A549 (cell line): Measurements from ENCODE around the gene ZMYND19. TPM values are rescaled to one million over a fixed set of nuclear protein-coding genes. Genes with fewer than 3 reads are reported as not detected.

Experiments used
- ATAC-seq, 2 experiments: fragments of 200-7000 bp in 1 of 2; fragments of >200 bp in 1 of 2; cut with Nextera tagmentation in 1 of 2; cut with Tn5 transposase in 1 of 2; 3 replicates each; pipeline versions ENCODE4 v1.8.0 to v1.9.1; 2018 to 2020; ENCODE audit warnings: mild to moderate bottlenecking in 1 of 2, moderate library complexity in 1 of 2
- CTCF ChIA-PET: fragments of 300-600 bp; sonication (Branson Sonifier 250); formaldehyde crosslinking; extraction: SDS; loops from one replicate; lab custom pipeline; 2021; ENCODE audit warnings: antibody characterized with exemption, inconsistent platforms; lab: Yijun Ruan, JAX
- POLR2A ChIA-PET: fragments of 350-600 bp; formaldehyde crosslinking; extraction: SDS; loops from one replicate; lab custom pipeline; 2021; ENCODE audit warnings: antibody characterized with exemption, inconsistent platforms; lab: Yijun Ruan, JAX
- DNase-seq, 2 experiments: peaks; one replicate each; pipeline versions ENCODE4 v3.0.0 to v3.0.0-alpha.2; 2011 to 2016; ENCODE audit warnings: low read depth in 1 of 2, low spot score in 1 of 2
- FAIRE-seq: peaks from 2 replicates; lab custom pipeline; 2011; peaks lifted over from hg19 to GRCh38; lab: Jason Lieb, UNC
- H3K27ac ChIP-seq, 2 experiments: fragments of >200 bp; sonication (Bioruptor Twin); formaldehyde crosslinking; 3 replicates each; pipeline ENCODE4 v1.5.1; 2016 to 2017
- H3K4me1 ChIP-seq: fragments of >200 bp; sonication (Bioruptor Twin); formaldehyde crosslinking; 3 replicates; pipeline ENCODE4 v1.6.1; 2016
- H3K4me2 ChIP-seq: fragments of >200 bp; sonication (Bioruptor Twin); formaldehyde crosslinking; 3 replicates; pipeline ENCODE4 v1.6.1; 2016
- H3K4me3 ChIP-seq: fragments of >200 bp; sonication (Bioruptor Twin); formaldehyde crosslinking; 3 replicates; pipeline ENCODE4 v1.5.1; 2016
- H3K9me3 ChIP-seq: fragments of >200 bp; sonication (Bioruptor Twin); formaldehyde crosslinking; 3 replicates; pipeline ENCODE4 v1.6.1; 2016
- CBX2 ChIP-seq: fragments of 200-600 bp; sonication (generic); IDR thresholded peaks from 2 replicates; pipeline ENCODE4 v1.6.1; 2016; ENCODE audit warnings: low read depth, mild to moderate bottlenecking, borderline replicate concordance
- CBX8 ChIP-seq: fragments of 200-600 bp; sonication (generic); IDR thresholded peaks from 2 replicates; pipeline ENCODE4 v1.6.1; 2016
- CEBPB ChIP-seq, 2 experiments: fragments of >200 bp in 1 of 2; sonication (Bioruptor Twin) in 1 of 2; formaldehyde crosslinking in 1 of 2; IDR thresholded peaks; 2 replicates each; pipeline ENCODE4 v1.6.1; 2012 to 2016
- EHMT2 ChIP-seq: fragments of 200-600 bp; sonication (generic); IDR thresholded peaks from 2 replicates; pipeline ENCODE4 v1.6.1; 2016; ENCODE audit warnings: antibody characterized with exemption, low read depth, mild to moderate bottlenecking, moderate library complexity
- ELK1 ChIP-seq: fragments of 150-350 bp; IDR thresholded peaks from 2 replicates; pipeline ENCODE4 v1.6.1; 2014; ENCODE audit warnings: low read depth, mild to moderate bottlenecking, low read length
- ESRRA ChIP-seq: fragments of 150-350 bp; IDR thresholded peaks from 2 replicates; pipeline ENCODE4 v1.6.1; 2014; ENCODE audit warnings: mild to moderate bottlenecking, low read length, borderline replicate concordance
- FOSB ChIP-seq: fragments of 250-450 bp; sonication (Bioruptor Pico); IDR thresholded peaks from 2 replicates; pipeline ENCODE4 v1.5.0; 2020; ENCODE audit warnings: mild to moderate bottlenecking, moderate library complexity
- HDAC2 ChIP-seq: fragments of 200-600 bp; sonication (generic); IDR thresholded peaks from 2 replicates; pipeline ENCODE4 v1.6.1; 2016
- HMGXB4 ChIP-seq: fragments of 250-450 bp; sonication (Bioruptor Pico); IDR thresholded peaks from 2 replicates; pipeline ENCODE4 v1.5.0; 2021; ENCODE audit warnings: mild to moderate bottlenecking, moderate library complexity, borderline replicate concordance
- HOXA7 ChIP-seq: fragments of 250-450 bp; sonication (Bioruptor Pico); IDR thresholded peaks from 2 replicates; pipeline ENCODE4 v1.5.0; 2020; ENCODE audit warnings: mild to moderate bottlenecking, moderate library complexity
- HOXB13 ChIP-seq: fragments of 250-450 bp; sonication (Bioruptor Pico); IDR thresholded peaks from 2 replicates; pipeline ENCODE4 v1.5.0; 2020; ENCODE audit warnings: low read depth, mild to moderate bottlenecking, moderate library complexity
- HOXB5 ChIP-seq: fragments of 250-450 bp; sonication (Bioruptor Pico); IDR thresholded peaks from 2 replicates; pipeline ENCODE4 v1.5.0; 2020; ENCODE audit warnings: mild to moderate bottlenecking, moderate library complexity
- JUNB ChIP-seq: fragments of >200 bp; sonication (Bioruptor Twin); formaldehyde crosslinking; IDR thresholded peaks from 2 replicates; pipeline ENCODE4 v1.6.1; 2016
- KDM5A ChIP-seq: fragments of 200-600 bp; sonication (generic); IDR thresholded peaks from 2 replicates; pipeline ENCODE4 v1.6.1; 2016; ENCODE audit warnings: antibody characterized with exemption, mild to moderate bottlenecking
- MYC ChIP-seq: IDR thresholded peaks from 2 replicates; pipeline ENCODE4 v1.6.1; 2012; ENCODE audit warnings: mild to moderate bottlenecking, inconsistent platforms, low read length, improper control_type of control experiment, borderline replicate concordance
- NFE2L2 ChIP-seq: fragments of 150-350 bp; conservative IDR thresholded peaks from 2 replicates; pipeline ENCODE4 v1.6.1; 2014; ENCODE audit warnings: low read length
- NPAS2 ChIP-seq: fragments of 250-450 bp; sonication (Bioruptor Pico); IDR thresholded peaks from 2 replicates; pipeline ENCODE4 v1.8.0; 2022; ENCODE audit warnings: mild to moderate bottlenecking, moderate library complexity, borderline replicate concordance
- PHF8 ChIP-seq: fragments of 200-600 bp; sonication (generic); IDR thresholded peaks from 2 replicates; pipeline ENCODE4 v1.6.1; 2016; ENCODE audit warnings: low read depth, mild to moderate bottlenecking, antibody characterized with exemption, moderate library complexity, borderline replicate concordance
- POLR2A ChIP-seq: IDR thresholded peaks from 2 replicates; pipeline ENCODE4 v1.6.1; 2012; ENCODE audit warnings: mild to moderate bottlenecking, low read length
- REST ChIP-seq: fragments of 200-600 bp; sonication (generic); IDR thresholded peaks from 2 replicates; pipeline ENCODE4 v1.6.1; 2016; ENCODE audit warnings: antibody characterized with exemption, mild to moderate bottlenecking, moderate library complexity
- RFX5 ChIP-seq: fragments of 450-650 bp; IDR thresholded peaks from 2 replicates; pipeline ENCODE4 v1.7.1; 2014; ENCODE audit warnings: antibody characterized with exemption, mild to moderate bottlenecking, moderate library complexity
- SMC3 ChIP-seq: fragments of >200 bp; sonication (Bioruptor Twin); formaldehyde crosslinking; IDR thresholded peaks from 3 replicates; pipeline ENCODE4 v1.6.1; 2018; ENCODE audit warnings: inconsistent platforms
- TP53 ChIP-seq: fragments of 250-450 bp; sonication (Bioruptor Pico); IDR thresholded peaks from 2 replicates; pipeline ENCODE4 v1.5.0; 2021; ENCODE audit warnings: mild to moderate bottlenecking, moderate library complexity
- USF2 ChIP-seq: fragments of 450-650 bp; IDR thresholded peaks from 2 replicates; pipeline ENCODE4 v1.6.1; 2014; ENCODE audit warnings: antibody characterized with exemption
- ZC3H11A ChIP-seq: fragments of 450-650 bp; IDR thresholded peaks from 2 replicates; pipeline ENCODE4 v1.6.1; 2014; ENCODE audit warnings: antibody characterized with exemption, mild to moderate bottlenecking
- ZFP36 ChIP-seq: fragments of 450-650 bp; IDR thresholded peaks from 2 replicates; pipeline ENCODE4 v1.6.1; 2014; ENCODE audit warnings: borderline replicate concordance; ENCODE audit not compliant: partially characterized antibody
- ZNF302 ChIP-seq: fragments of 250-450 bp; sonication (Bioruptor Pico); IDR thresholded peaks from 2 replicates; pipeline ENCODE4 v1.9.0; 2021; ENCODE audit warnings: inconsistent platforms, mild to moderate bottlenecking, moderate library complexity
- WGBS: methylation state at CpG from one replicate; pipeline ENCODE4 v1.1.6; 2017; ENCODE audit errors: missing lambda C conversion rate; 5-methylcytosine and 5-hydroxymethylcytosine counted together
- polyA plus RNA-seq, 4 experiments: library from polyadenylated mRNA; depleted of rRNA in 3 of 4; stranded (reverse); fragments of >200 nt; fragmentation: RNase III in 1 of 4; extraction: RNeasy Plus Mini Kit Qiagen cat#74134 plus additional on column Dnase treatment in 1 of 4; gene quantifications; 2 replicates in 3 of 4; 3 replicates in 1 of 4; pipeline ENCODE4 v1.2.3, GENCODE V29; 2011 to 2017

ZMYND19 gene
- polyA plus RNA-seq, 2 of the 4 experiments (the other 2 are of a cell fraction) = 19.6 to 38.7 TPM

- TF ChIP-seq SMC3 (no peak), HOXB5 (CRISPR knock-in tag) (no peak), CEBPB (IDR thresholded peaks at IDR 0.05) (no peak), ZC3H11A (no peak)
- TF ChIP-seq, all 56 proteins: peak for 0
These were observed 730 bp downstream of the ZMYND19 start (continued) for GRCh38 chr9:137589441-137590122.

GRCh38 chr9:137588891-137589290 is 1.4 kb downstream of the ZMYND19 start:
- CTCF ChIA-PET = interaction anchor here (1.1 to 18.5 kb wide), 6 partner anchors 8 to 287 kb away, joined by 3 to 175 read pairs (median 5); partner anchors contain the start of genes DPH7 and NRARP
- POLR2A ChIA-PET = interaction anchor here (0.8 to 1.0 kb wide), 2 partner anchors 30 to 461 kb away, joined by 3 to 4 read pairs; partner anchors contain the start of gene EHMT1
- DNase-seq = no peak

GRCh38 chr9:137588311-137588710 is 2.0 kb downstream of the ZMYND19 start:
- Histone ChIP-seq H3K4me2 (0 out of 3 replicates have a peak overlapping the region, but pooled peaks have one; percentile 95), H3K27ac (no peak overlapping the region), H3K9me3 (no peaks in the 10 kb centered on the region), H3K4me1 (peaks cover 15% of the 10 kb centered on the region; the same call in 1 of the 3 replicates), H3K4me3 (no peak overlapping the region)
- WGBS = 87% methylated on average over 13 of the region's 13 CpGs
- no peak for DNase-seq
- CTCF ChIA-PET = interaction anchor here (1.1 to 18.5 kb wide), 6 partner anchors 8 to 286 kb away, joined by 3 to 175 read pairs (median 5); partner anchors contain the start of genes DPH7 and NRARP
- FAIRE-seq = no peak
- POLR2A ChIA-PET = interaction anchor here (0.8 to 1.0 kb wide), 2 partner anchors 30 to 460 kb away, joined by 3 to 4 read pairs; partner anchors contain the start of gene EHMT1
- ATAC-seq = no peak
- TF ChIP-seq REST (no peak), KDM5A (no peak), HOXB13 (no peak), EHMT2 (no peak), TP53 (CRISPR knock-in tag) (no peak), NPAS2 (CRISPR knock-in tag) (no peak), FOSB (no peak), CBX8 (no peak), USF2 (no peak)

More at GRCh38 chr9:137588891-137589290, 1.4 kb downstream of the ZMYND19 start:
- ATAC-seq = no peak
- 93% methylated on average over 6 of the region's 6 CpGs for WGBS
- peak overlapping the region; percentile 99 for H3K4me3 ChIP-seq
- no peak for FAIRE-seq
- peaks cover 15% of the 10 kb centered on the region; the same call in 1 of the 3 replicates for H3K4me1 ChIP-seq
- peak overlapping the region; percentile 95 for H3K4me2 ChIP-seq
- peak overlapping the region in 1 of 2 experiments; percentile 95; a peak in 2 of 6 replicates for H3K27ac ChIP-seq
- no peak for TF ChIP-seq RFX5
- TF ChIP-seq MYC = no peak
- TF ChIP-seq CBX8 = no peak
- TF ChIP-seq NFE2L2 = no peak
- no peak for TF ChIP-seq JUNB
- no peak for TF ChIP-seq ZFP36
- no peak for TF ChIP-seq HOXA7 (CRISPR knock-in tag)
- TF ChIP-seq HMGXB4 = no peak
- TF ChIP-seq ELK1 = no peak
- no peak for TF ChIP-seq CBX2
- TF ChIP-seq HOXB5 (CRISPR knock-in tag) = no peak
- no peak for TF ChIP-seq PHF8
- TF ChIP-seq ZNF302 (CRISPR knock-in tag) = no peak
- TF ChIP-seq HDAC2 = no peak
- no peak for TF ChIP-seq ESRRA
- no peak for TF ChIP-seq POLR2A
- no peak for TF ChIP-seq KDM5A
- H3K9me3 ChIP-seq = no peaks in the 10 kb centered on the region
